ENCODE data around the gene TMTC1. TPM values are rescaled to one million over a fixed set of nuclear protein-coding genes. Genes with fewer than 3 reads are reported as not detected.

Gene TMTC1
- total and polyA plus RNA-seq, 2 donors (not counting 1 experiment from before 2014, with no cell fraction given): 62.2 to 222 TPM

GRCh38 chr12:29702222-29702621, 81.5 kb downstream of the TMTC1 start:
- Histone ChIP-seq H3K4me1 (ENCODE audit: control insufficient read depth, extremely low read depth, insufficient read depth, low read length) (no peaks in the 10 kb centered on the region), H4K20me1 (ENCODE audit: control insufficient read depth, extremely low read depth, insufficient read depth, low read length) (no peaks in the 10 kb centered on the region), H3K36me3 (ENCODE audit: control insufficient read depth, insufficient read depth, low read length) (no peaks in the 10 kb centered on the region), H3K27ac (ENCODE audit: insufficient read depth, low read length) (no peak overlapping the region), H3K4me2 (ENCODE audit: extremely low read depth, insufficient read depth, low read length) (no peak overlapping the region), H2AFZ (ENCODE audit: low read length) (no peak overlapping the region), H3K4me3 (replicated peaks in 1 of 4; ENCODE audit: control extremely low read depth in 1 of 4, insufficient read depth in 1 of 4, low read depth in 3 of 4, low read length in 4 of 4) (no peak overlapping the region), H3K9ac (ENCODE audit: insufficient read depth, low read length) (no peak overlapping the region), H3K27me3 (ENCODE audit: control insufficient read depth, insufficient read depth, low read length) (no peaks in the 10 kb centered on the region), H3K9me3 (ENCODE audit: control insufficient read depth, insufficient read depth, low read depth, low read length) (no peaks in the 10 kb centered on the region), H3K79me2 (ENCODE audit: control insufficient read depth, insufficient read depth, low read length) (no peaks in the 10 kb centered on the region)
- TF ChIP-seq CTCF (conservative IDR thresholded peaks at IDR 0.05 in 1 of 2, IDR thresholded peaks at IDR 0.05 in 1 of 2; ENCODE audit: low read depth in 1 of 2, low read length in 2 of 2) (no peak), EZH2 (IDR thresholded peaks at IDR 0.05; ENCODE audit: low read length, missing control alignments) (no peak)
- no peak for DNase-seq (ENCODE audit: low read depth in 2 of 2)

GRCh38 chr12:29700761-29701481, 82.8 kb downstream of the TMTC1 start:
- Histone ChIP-seq H3K79me2 (ENCODE audit: control insufficient read depth, insufficient read depth, low read length) (no peaks in the 10 kb centered on the region), H3K27ac (ENCODE audit: insufficient read depth, low read length) (no peak overlapping the region), H3K4me2 (ENCODE audit: extremely low read depth, insufficient read depth, low read length) (no peak overlapping the region), H3K9me3 (ENCODE audit: control insufficient read depth, insufficient read depth, low read depth, low read length) (no peaks in the 10 kb centered on the region), H2AFZ (ENCODE audit: low read length) (no peak overlapping the region), H4K20me1 (ENCODE audit: control insufficient read depth, extremely low read depth, insufficient read depth, low read length) (no peaks in the 10 kb centered on the region), H3K4me3 (replicated peaks in 1 of 4; ENCODE audit: control extremely low read depth in 1 of 4, insufficient read depth in 1 of 4, low read depth in 3 of 4, low read length in 4 of 4) (no peak overlapping the region), H3K4me1 (ENCODE audit: control insufficient read depth, extremely low read depth, insufficient read depth, low read length) (no peaks in the 10 kb centered on the region), H3K27me3 (ENCODE audit: control insufficient read depth, insufficient read depth, low read length) (no peaks in the 10 kb centered on the region), H3K9ac (ENCODE audit: insufficient read depth, low read length) (no peak overlapping the region), H3K36me3 (ENCODE audit: control insufficient read depth, insufficient read depth, low read length) (no peaks in the 10 kb centered on the region)
- DNase-seq (ENCODE audit: low read depth in 2 of 2): peak in 1 of 2 donors; percentile 80
- TF ChIP-seq EZH2 (IDR thresholded peaks at IDR 0.05; ENCODE audit: low read length, missing control alignments) (no peak), CTCF (conservative IDR thresholded peaks at IDR 0.05 in 1 of 2, IDR thresholded peaks at IDR 0.05 in 1 of 2; ENCODE audit: low read depth in 1 of 2, low read length in 2 of 2) (no peak)

- no peak overlapping the region for H2AFZ ChIP-seq (ENCODE audit: low read length)
- TF ChIP-seq CTCF (conservative IDR thresholded peaks at IDR 0.05 in 1 of 2, IDR thresholded peaks at IDR 0.05 in 1 of 2; ENCODE audit: low read depth in 1 of 2, low read length in 2 of 2) (no peak), EZH2 (IDR thresholded peaks at IDR 0.05; ENCODE audit: low read length, missing control alignments) (no peak)
- H3K4me3 ChIP-seq (replicated peaks in 1 of 4; ENCODE audit: control extremely low read depth in 1 of 4, insufficient read depth in 1 of 4, low read depth in 3 of 4, low read length in 4 of 4): no peak overlapping the region
- DNase-seq (ENCODE audit: low read depth in 2 of 2): peak in 1 of 2 donors; percentile 60
- H3K27ac ChIP-seq (ENCODE audit: insufficient read depth, low read length): no peak overlapping the region
- no peaks in the 10 kb centered on the region for H3K36me3 ChIP-seq (ENCODE audit: control insufficient read depth, insufficient read depth, low read length)
- H3K4me2 ChIP-seq (ENCODE audit: extremely low read depth, insufficient read depth, low read length): no peak overlapping the region
- H3K4me1 ChIP-seq (ENCODE audit: control insufficient read depth, extremely low read depth, insufficient read depth, low read length): no peaks in the 10 kb centered on the region
- no peaks in the 10 kb centered on the region for H4K20me1 ChIP-seq (ENCODE audit: control insufficient read depth, extremely low read depth, insufficient read depth, low read length)
- no peak overlapping the region for H3K9ac ChIP-seq (ENCODE audit: insufficient read depth, low read length)
- no peaks in the 10 kb centered on the region for H3K27me3 ChIP-seq (ENCODE audit: control insufficient read depth, insufficient read depth, low read length)
- H3K79me2 ChIP-seq (ENCODE audit: control insufficient read depth, insufficient read depth, low read length): no peaks in the 10 kb centered on the region
- no peaks in the 10 kb centered on the region for H3K9me3 ChIP-seq (ENCODE audit: control insufficient read depth, insufficient read depth, low read depth, low read length)
These were observed 85.0 kb downstream of the TMTC1 start for GRCh38 chr12:29698756-29699155.
